ENCODE results near the gene DARS1.

Gene DARS1

GRCh38 chr2:135862718-135863117 is 122.7 kb downstream of the DARS1 start:
- TF ChIP-seq CTCF (IDR thresholded peaks at IDR 0.05; ENCODE audit: control insufficient read depth, extremely low read depth, insufficient read depth), result no peak
- no peak overlapping the region for H3K4me3 ChIP-seq (ENCODE audit: low read depth, low read length)
- no peak for DNase-seq (ENCODE audit: low read depth)
